GM19023 (cell line): ENCODE measurements around the gene CPPED1.
"Not testable (repeated sequence)": the region's sequence is repeated elsewhere in the genome, so short reads cannot be mapped to it uniquely, and the experiment has no call there.

Experiments used
- ATAC-seq: cut with Tn5 transposase; IDR thresholded peaks from one replicate; pipeline ENCODE4 v1.9.1; 2021; ENCODE audit warnings: mild to moderate bottlenecking, moderate library complexity; ENCODE audit not compliant: unreplicated experiment

CPPED1 gene

DNA sequence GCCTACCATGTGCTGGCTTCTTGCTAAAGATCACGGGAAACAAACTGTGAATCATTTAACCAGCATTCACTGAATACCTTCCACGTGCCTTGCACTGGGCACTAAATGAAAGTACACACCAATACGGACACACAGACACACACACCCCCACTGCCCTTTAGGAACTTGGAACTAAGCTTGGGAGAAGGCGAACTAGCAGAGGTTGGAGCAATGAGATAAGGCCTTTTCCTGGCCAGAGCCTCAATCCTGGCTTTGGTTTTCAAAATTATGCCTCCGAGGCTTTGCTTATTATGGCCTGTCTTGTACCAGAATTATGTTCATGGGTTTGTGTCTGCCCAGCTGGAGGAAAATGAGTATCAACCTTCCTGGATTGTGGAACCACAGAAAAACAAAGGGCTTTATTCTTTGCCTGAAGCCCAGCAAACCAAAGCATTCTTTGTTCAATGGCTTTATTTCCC is 32.3 kb downstream of the CPPED1 start:
- no peak for ATAC-seq

DNA sequence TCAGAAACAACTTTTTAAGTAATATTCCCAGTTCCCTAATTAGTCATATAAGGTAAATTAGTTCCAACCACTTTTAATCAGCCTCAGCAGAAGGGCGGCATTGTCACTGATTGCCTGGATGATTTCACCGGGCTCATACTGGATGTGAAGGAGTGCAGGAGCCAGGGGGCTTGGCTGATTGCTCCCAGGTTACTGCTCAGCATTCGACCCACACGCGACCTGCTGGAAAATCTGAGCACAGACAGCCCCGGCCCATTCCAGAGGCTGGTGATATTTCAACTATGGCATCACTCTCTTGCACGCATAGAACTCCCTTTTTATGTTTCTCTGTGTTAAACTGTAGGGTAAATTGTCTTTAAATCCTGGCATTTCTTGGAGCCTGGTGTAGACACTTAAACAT is 34.2 kb downstream of the CPPED1 start:
- ATAC-seq: no peak

DNA sequence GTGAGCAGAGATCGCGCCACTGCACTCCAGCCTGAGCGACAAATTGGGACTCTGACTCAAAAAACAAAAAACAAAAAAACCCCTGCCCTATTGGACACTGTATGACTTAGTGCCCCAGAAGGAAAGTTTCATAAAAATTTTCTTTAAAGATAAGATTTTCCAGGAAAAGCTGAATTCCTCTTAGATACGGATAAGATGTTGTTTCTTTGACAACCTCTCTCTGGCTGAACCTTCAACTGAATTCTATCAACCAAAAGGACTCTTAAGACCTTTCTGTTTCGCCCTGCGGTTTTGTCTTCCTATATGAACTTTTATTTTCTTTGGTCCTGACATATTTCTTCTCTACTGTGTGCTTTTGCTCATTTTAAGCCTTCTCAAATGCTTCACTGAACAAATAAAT is 35.8 kb downstream of the CPPED1 start:
- ATAC-seq: no peak

GRCh38 chr16:12766853-12767252 is 36.8 kb downstream of the CPPED1 start:
- ATAC-seq: no peak

GRCh38 chr16:12766208-12766607 is 37.5 kb downstream of the CPPED1 start:
- ATAC-seq: not testable (repeated sequence)

- ATAC-seq: no peak
Observed at GRCh38 chr16:12764813-12765488, 38.7 kb downstream of the CPPED1 start.

- no peak for ATAC-seq
Observed at GRCh38 chr16:12763517-12763916, 40.2 kb downstream of the CPPED1 start.

DNA sequence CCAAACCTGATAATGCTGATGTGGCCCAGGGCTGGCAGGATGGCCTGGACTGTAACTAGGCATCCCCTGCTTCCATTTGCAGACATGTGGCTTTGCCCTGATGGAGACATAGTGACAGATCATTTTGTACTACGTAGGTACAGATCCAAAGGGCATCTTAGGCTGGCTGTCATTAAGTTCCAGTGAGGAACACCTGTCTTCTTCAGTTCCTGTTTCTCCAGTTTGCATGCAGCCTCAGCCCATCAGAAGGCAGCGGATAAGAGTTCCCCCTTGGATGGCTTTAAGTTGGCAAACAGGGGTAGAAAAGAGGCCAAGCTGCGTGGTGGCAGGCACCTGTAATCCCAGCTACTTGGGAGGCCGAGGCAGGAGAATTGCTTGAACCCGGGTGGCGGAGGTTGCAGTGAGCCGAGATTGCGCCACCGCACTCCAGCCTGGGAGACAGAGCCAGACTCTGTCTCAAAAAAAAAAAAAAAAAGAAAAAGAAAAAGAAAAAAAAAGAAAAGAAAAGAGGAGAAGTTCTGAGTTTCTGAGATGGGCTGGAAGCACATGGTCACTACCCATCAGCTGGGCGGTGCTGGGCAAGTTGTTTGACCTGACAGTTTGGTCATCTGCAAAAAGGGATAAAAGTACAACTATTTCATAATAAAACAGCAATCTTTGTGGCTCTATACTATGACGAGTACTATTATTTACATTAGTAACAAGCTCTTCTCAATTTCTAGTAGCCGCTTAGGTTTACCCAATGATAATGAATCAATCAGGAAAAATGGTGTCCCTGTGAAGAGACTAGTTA is 42.7 kb downstream of the CPPED1 start:
- ATAC-seq: no peak

GRCh38 chr16:12758670-12759558 is 44.8 kb downstream of the CPPED1 start:
- no peak for ATAC-seq

DNA sequence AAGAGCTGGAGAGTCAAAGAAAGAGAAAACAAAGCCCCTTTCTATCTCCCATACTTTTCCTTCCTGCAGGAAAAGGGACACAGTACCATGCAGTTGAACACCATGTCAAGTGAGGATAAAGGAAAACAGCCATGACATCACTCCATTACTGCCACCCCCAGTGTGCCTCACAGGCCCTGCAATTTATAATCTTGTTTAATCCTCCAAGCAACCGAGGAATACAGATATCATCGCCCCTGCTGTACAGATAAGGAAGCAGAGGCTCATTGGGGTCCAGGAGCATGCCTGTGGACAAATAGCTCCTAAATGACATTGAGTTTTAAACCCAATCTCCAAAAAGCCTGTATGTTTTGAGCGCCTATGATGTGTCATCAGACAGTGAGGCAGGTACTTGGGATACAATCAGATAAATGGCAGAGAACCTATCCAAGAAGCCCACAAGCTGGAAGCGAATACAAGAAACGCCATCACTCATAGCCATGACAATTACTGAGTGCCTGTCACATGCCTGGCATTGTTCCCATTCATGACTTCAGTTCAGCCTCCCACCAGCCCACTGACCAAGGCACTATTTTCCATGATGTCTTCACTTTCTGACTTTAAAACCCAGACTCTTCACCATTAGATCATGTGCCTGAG is 45.5 kb downstream of the CPPED1 start:
- no peak for ATAC-seq

- ATAC-seq: no peak
Observed at GRCh38 chr16:12757546-12757945, 46.1 kb downstream of the CPPED1 start.

DNA sequence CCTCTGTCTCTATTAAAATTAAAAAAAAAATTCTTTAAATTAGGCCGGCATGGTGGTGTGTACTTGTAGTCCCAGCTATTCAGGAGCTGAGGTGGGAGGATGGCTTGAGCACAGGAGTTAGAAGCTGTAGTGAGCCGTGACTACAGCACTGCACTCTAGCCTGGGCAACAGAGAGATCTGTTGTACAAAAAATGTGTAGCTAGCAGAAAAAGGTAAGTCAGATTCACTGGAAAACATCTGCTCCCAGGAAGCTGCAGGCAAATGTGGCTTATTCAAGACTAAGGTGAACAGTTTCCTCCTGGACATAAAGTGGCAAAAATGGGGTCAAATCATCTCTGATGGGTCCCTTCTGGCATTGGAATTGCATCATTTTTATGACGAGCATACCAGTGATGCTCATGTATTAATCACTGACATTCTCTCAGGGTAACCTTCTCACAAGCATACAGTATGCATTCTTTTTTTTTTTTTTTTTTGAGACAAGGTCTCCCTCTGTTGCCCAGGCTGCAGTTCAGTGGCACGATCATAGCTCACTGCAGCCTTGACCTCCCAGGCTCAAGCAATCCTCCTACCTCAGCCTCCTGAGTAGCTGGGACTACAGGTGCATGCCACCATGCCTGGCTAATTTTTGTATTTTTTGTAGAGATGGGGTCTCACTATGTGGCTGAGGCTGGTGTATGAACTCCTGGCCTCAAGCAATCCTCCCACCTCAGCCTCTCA is 48.7 kb downstream of the CPPED1 start:
- no peak for ATAC-seq

DNA sequence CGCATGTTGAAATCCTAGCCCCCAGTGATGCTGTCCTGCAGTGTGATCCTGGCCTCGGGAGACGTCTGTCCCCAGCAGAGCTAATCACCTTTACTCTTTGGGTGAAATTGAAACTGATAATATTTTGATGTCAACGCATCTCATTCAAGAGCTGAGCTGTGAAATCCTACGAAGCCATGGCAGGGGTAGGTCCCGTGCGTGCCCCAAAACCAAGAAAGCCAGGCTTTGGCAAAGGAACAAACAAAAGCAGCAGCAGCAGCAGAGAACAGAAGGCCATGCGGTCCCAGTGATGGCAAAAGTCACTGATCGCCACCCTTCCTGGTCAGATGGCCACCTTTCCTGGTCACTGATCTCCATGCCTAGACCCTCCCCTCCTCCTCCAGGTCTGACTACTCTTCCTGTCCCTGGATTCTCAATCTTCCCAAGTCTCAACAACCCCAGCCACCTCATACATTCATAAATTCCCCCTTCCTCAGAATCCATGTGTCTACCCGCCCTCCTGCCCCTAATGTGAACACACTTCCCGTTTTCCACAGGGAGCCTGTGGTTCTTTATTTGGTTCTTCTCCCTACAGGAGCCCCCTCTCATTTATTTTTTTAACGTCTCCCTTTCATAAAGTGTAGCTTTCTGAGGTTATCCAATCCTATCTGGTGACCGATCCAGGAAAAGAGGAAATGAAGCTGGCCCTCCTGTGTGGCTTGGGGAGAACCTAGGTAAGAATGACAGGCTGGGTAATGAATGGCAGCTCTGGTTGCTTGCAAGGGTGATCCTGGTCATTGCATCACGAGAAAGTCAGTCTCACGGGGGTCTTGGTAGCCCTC is 50.3 kb downstream of the CPPED1 start:
- no peak for ATAC-seq

- no peak for ATAC-seq
Observed at GRCh38 chr16:12752159-12752558, 51.5 kb downstream of the CPPED1 start.

DNA sequence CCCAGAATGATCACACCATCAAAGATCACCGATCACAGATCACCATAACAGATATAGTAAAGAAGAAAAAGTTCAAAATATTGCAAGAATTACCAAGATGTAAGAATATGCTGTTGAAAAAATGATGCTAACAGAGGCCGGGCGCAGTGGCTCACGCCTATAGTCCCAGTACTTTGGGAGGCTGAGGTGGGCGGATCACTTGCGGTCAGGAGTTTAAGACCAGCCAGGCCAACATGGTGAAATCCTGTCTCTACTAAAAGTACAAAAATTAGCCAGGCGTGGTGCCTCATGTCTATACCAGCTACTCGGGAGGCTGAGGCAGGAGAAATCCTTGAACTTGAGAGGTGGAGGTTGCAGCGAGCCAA is 53.2 kb downstream of the CPPED1 start:
- no peak for ATAC-seq

DNA sequence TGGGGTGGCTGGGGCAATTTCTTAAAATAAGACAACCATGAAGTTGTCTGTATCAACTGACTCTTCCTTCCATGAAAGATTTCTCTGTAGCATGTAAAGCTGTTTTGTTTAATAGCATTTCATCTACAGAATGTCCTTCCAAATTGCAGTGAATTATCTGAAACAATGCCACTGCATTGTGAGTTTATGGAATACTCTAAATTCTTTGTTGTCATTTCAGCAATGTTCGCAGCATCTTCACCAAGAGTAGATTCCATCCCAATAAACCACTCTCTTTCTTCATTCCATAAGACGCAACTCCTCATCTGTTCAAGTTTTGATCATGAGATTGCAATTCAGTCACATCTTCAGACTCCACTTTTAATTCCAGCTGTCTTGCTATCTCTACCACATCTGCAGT is 54.6 kb downstream of the CPPED1 start:
- no peak for ATAC-seq

- ATAC-seq: no peak
Observed at GRCh38 chr16:12747827-12748226, 55.9 kb downstream of the CPPED1 start.

DNA sequence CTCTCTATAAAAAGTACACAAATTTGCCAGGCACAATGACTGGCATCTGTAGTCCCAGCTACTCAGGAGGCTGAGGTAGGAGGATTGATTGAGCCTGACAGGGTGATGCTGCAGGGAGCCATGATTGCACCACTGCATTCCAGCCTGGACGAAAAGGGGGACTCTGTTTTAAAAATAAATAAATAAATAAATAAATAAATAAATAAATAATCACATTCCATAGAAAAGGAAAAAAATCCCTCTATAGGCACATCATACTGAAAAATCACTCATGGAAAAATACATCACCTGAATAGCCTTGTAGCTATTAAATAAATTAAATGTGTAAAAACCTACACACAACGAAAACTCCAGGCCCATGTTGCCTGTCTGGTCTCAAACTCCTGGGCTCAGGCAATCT is 56.4 kb downstream of the CPPED1 start:
- ATAC-seq: no peak

DNA sequence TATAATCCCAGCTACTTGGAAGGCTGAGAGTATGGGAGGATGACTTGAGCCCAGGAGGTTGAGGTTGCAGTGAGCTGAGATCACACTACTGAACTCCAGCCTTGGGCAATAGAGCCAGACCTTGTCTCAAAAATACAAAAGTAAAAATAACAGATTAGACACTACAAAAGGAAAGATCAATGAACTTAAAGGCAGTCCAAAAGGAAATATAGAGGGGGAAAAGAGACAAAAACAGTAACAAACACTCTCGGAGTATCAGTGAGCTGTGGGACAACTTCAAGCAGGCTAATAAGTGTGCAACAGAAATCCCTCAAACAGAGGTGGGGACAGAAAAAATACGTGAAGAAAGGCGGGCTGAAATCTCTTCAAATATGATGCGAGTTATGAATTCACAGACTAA is 58.8 kb downstream of the CPPED1 start:
- ATAC-seq: no peak

DNA sequence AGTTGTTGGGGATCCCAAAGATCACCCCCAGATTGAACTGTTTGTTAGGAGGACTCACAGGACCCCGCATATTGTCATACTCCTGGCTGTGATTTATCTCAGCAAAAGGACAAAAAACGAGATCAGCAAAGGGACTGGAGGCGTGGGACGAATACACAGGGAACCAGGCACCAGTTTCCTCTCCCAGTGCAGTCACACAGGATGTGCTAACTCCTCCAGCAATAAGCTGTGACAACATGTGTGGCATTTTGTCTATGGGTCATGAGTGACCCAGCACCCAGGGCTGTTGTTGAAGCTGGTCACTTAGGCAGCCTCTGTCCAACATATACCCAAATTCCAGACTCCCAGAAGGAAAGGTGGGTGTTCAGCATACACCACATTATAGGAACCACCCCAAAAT is 60.9 kb downstream of the CPPED1 start:
- ATAC-seq: no peak
